ENCODE measurements around the gene POLR3F. TPM values are rescaled to one million over a fixed set of nuclear protein-coding genes. Genes with fewer than 3 reads are reported as not detected.
"Not testable (repeated sequence)": the region's sequence is repeated elsewhere in the genome, so short reads cannot be mapped to it uniquely, and the experiment has no call there.

POLR3F gene
- total RNA-seq, 1 experiment from 2014 or later = 24.7 TPM

DNA sequence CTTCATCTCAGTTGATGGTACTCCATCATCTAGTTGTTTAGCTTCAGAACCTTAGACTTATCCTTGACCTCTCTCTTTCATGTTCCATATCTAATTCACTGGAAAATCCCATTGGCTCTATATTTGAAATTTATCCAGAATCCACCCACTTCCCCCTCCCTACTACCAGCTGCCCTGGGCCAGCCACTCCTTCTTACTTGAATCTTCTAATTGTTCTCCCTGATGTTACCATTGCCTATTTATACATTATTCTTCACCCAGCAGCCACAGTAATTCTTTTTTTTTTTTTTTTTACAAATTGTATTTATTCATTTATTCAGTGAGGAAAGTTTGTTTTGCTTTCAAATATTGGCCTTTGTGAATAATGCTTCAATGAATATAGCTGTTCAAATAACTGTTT, 48.8 kb downstream of the POLR3F start:
- no peaks in the 10 kb centered on the region for H3K9me3 ChIP-seq (replicated peaks)

DNA sequence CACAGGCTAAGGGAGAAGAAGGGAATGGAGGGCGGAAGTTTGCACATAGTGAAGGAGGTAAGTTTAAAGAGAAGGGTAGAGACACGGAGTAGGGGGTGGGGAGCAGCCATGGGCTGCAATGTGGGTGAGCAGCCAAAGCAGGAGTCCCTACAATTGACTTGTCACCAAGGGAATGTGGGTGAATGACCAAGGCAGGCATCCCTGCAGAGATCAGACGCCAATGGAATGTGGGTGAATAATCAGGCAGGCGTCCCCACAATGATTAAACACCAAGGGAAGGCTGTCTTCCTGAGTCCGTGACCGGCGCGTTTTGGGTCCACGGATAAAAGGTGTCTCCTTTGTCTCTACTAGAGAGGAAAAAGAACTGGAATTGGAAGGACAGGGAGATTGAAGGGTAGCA, 54.9 kb downstream of the POLR3F start:
- H3K9me3 ChIP-seq (replicated peaks); H3K27me3 ChIP-seq (replicated peaks); DNase-seq (ENCODE audit: low read depth in 1 of 2, low spot score in 2 of 2); H3K4me1 ChIP-seq (replicated peaks); H3K27ac ChIP-seq; H3K4me3 ChIP-seq: not testable (repeated sequence)
- H3K36me3 ChIP-seq = peaks cover 29% of the 10 kb centered on the region

More for the DNA sequence above, 48.8 kb downstream of the POLR3F start:
- no peaks in the 10 kb centered on the region for H3K27me3 ChIP-seq (replicated peaks)
- H3K36me3 ChIP-seq = peaks cover 29% of the 10 kb centered on the region
- DNase-seq (ENCODE audit: low read depth in 1 of 2, low spot score in 2 of 2) = no peak
- H3K4me3 ChIP-seq = no peak overlapping the region
- H3K4me1 ChIP-seq (replicated peaks) = no peaks in the 10 kb centered on the region
- H3K27ac ChIP-seq = no peak overlapping the region

DNA sequence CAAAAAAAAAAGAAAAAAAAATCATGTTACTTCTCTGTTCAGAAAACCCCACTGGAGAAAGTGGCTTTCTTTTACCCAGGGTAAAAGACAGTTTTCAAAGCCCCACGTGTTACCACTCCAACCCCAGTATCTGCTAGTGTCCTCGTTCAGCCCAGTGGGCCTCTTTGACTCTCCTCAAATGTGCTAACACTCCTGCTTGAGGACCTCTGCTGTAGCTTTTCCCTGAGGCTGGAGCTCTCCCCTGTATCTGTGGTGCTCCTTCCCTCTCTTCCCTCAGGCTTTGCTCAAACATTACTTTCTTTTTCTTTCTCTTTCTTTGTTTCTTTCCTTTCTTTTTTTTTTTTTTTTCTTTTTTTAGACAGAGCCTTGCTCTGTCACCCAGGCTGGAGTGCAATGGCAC, 55.9 kb downstream of the POLR3F start:
- peaks cover 4% of the 10 kb centered on the region; the same call in 1 of the 2 replicates for H3K4me1 ChIP-seq (replicated peaks)
- no peaks in the 10 kb centered on the region for H3K27me3 ChIP-seq (replicated peaks)
- H3K4me3 ChIP-seq = no peak overlapping the region
- DNase-seq (ENCODE audit: low read depth in 1 of 2, low spot score in 2 of 2) = no peak
- peaks cover 39% of the 10 kb centered on the region for H3K36me3 ChIP-seq
- H3K27ac ChIP-seq = no peak overlapping the region
- no peaks in the 10 kb centered on the region for H3K9me3 ChIP-seq (replicated peaks)

DNA sequence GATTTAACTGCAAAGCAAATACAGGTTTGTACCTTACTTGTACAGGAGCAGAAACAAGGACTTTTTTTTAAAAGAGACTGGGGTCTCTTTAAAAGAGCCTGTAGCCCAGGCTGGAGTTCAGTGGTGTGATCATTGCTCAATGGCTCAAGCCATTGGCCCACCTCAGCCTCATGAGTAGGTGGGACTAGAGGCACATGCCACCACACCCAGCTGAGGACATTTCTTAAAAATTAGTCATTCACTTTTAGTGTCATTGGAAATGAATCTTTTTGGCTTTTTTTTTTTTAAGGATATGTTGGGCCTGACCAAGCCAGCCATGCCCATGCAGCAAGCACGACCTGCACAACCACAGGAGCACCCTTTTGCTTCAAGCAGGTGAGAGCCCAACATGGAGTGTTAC, 57.5 kb downstream of the POLR3F start:
- DNase-seq (ENCODE audit: low read depth in 1 of 2, low spot score in 2 of 2) = no peak
- Histone ChIP-seq H3K4me3 (no peak overlapping the region), H3K9me3 (replicated peaks) (no peaks in the 10 kb centered on the region), H3K27ac (no peak overlapping the region), H3K36me3 (peaks cover 53% of the 10 kb centered on the region), H3K27me3 (replicated peaks) (no peaks in the 10 kb centered on the region), H3K4me1 (replicated peaks) (peaks cover 4% of the 10 kb centered on the region; the same call in 1 of the 2 replicates)

DNA sequence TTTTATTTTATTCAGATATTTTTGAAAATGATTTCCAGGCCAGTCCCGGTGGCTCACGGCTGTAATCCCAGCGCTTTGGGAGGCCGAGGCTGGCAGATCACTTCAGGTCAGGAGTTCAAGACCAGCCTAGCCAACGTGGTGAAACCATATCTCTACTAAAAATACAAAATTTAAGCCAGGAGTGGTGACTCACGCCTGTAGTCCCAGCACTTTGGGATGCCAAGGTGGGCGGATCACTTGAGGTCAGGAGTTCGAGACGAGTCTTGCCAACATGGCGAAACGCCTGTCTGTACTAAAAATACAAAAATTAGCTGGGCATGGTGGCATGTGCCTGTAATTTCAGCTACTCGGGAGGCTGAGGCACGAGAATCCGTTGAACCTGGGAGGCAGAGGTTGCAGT, 59.6 kb downstream of the POLR3F start:
- H3K27ac ChIP-seq; H3K9me3 ChIP-seq (replicated peaks); DNase-seq (ENCODE audit: low read depth in 1 of 2, low spot score in 2 of 2); H3K4me3 ChIP-seq; H3K27me3 ChIP-seq (replicated peaks); H3K4me1 ChIP-seq (replicated peaks): not testable (repeated sequence)
- H3K36me3 ChIP-seq = peaks cover 65% of the 10 kb centered on the region

DNA sequence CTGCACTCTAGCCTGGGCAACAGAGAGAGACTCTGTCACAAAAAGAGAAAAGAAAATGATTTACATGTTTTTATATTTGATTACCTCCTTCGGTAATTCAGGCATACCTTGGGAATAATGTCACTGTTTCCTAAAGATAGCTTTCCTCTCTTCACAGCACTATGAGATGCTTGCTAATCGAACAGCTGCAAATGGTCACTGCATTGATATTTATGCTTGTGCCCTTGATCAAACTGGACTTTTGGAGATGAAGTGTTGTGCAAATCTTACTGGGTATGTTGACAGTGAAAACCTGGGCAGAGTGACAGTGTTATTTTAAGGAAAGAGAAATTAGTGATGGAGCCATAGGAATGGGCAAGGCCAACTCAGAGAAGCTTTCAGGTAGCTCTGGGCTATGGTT, 60.1 kb downstream of the POLR3F start:
- Histone ChIP-seq H3K27ac (no peak overlapping the region), H3K4me1 (replicated peaks) (peaks cover 4% of the 10 kb centered on the region; the same call in 1 of the 2 replicates), H3K27me3 (replicated peaks) (no peaks in the 10 kb centered on the region), H3K4me3 (no peak overlapping the region), H3K9me3 (replicated peaks) (no peaks in the 10 kb centered on the region), H3K36me3 (peaks cover 71% of the 10 kb centered on the region)
- DNase-seq (ENCODE audit: low read depth in 1 of 2, low spot score in 2 of 2) = no peak

- H3K4me3 ChIP-seq = no peak overlapping the region
- no peak overlapping the region for H3K27ac ChIP-seq
- H3K36me3 ChIP-seq = peaks cover 76% of the 10 kb centered on the region
- H3K9me3 ChIP-seq (replicated peaks) = no peaks in the 10 kb centered on the region
- no peaks in the 10 kb centered on the region for H3K27me3 ChIP-seq (replicated peaks)
- peaks cover 4% of the 10 kb centered on the region; the same call in 1 of the 2 replicates for H3K4me1 ChIP-seq (replicated peaks)
- DNase-seq (ENCODE audit: low read depth in 1 of 2, low spot score in 2 of 2) = no peak
Measured at GRCh38 chr20:18527836-18528235, 60.6 kb downstream of the POLR3F start.

- peaks cover 4% of the 10 kb centered on the region; the same call in 1 of the 2 replicates for H3K4me1 ChIP-seq (replicated peaks)
- DNase-seq (ENCODE audit: low read depth in 1 of 2, low spot score in 2 of 2) = no peak
- peaks cover 87% of the 10 kb centered on the region for H3K36me3 ChIP-seq
- H3K27ac ChIP-seq = no peak overlapping the region
- H3K27me3 ChIP-seq (replicated peaks) = no peaks in the 10 kb centered on the region
- H3K9me3 ChIP-seq (replicated peaks) = no peaks in the 10 kb centered on the region
- no peak overlapping the region for H3K4me3 ChIP-seq
Measured at GRCh38 chr20:18529041-18529440, 61.9 kb downstream of the POLR3F start.

GRCh38 chr20:18532626-18533025, 65.4 kb downstream of the POLR3F start:
- Histone ChIP-seq H3K4me3 (no peak overlapping the region), H3K27me3 (replicated peaks) (no peaks in the 10 kb centered on the region), H3K27ac (no peak overlapping the region), H3K36me3 (peaks cover 68% of the 10 kb centered on the region), H3K9me3 (replicated peaks) (no peaks in the 10 kb centered on the region), H3K4me1 (replicated peaks) (no peaks in the 10 kb centered on the region)
- DNase-seq (ENCODE audit: low read depth in 1 of 2, low spot score in 2 of 2) = no peak

DNA sequence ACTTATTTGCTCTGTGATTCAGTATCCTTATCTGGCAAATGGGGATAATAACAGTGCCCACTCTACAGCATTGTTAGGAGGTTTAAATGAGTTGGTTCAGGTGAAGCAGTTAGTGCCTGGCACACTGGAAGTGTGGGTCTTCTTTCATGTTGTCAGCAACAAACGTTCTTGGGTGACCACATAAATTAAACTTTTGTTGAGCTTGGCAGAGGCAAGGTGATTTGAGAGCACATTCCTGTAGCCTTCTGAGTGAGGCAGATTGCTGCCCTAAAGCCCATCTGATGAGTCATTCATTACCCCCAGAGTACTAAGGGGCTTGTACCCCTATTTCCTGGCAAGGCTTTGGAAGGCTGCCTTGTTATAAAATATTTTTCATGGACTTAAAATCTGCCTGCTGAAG, 66.3 kb downstream of the POLR3F start:
- Histone ChIP-seq H3K9me3 (replicated peaks) (no peaks in the 10 kb centered on the region), H3K4me1 (replicated peaks) (no peaks in the 10 kb centered on the region), H3K36me3 (peaks cover 61% of the 10 kb centered on the region), H3K4me3 (no peak overlapping the region), H3K27me3 (replicated peaks) (no peaks in the 10 kb centered on the region), H3K27ac (no peak overlapping the region)
- DNase-seq (ENCODE audit: low read depth in 1 of 2, low spot score in 2 of 2) = no peak

DNA sequence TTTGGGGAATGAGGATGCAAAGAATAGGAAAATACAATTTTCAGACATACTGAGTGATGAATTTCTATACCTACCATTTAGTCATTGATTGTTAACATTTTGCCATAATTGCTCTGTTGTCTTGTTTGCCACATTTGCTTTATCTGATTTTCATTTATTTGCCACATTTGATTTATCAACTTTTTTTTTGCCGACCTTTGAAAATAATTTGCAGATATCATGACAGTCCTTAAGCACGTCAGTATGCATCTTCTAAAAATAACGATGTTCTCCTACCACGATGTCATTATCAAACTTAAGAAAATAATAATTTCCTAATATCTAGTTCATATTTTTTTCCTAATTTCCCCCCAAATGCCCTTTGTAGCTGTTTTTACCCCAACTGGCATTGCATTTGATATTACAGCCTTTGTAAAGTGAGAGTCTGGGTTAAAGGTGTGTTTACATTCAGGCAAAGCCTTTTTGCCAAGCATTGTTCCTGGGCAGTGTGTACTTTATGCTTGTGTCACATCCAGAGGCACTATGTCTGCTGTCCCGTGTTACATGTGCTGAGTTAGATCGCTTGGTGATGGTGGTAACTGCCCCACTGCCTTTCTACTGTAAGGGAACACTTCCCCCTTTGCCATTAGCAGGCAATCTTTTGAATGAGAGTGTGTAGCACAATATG, 66.9 kb downstream of the POLR3F start:
- Histone ChIP-seq H3K27ac (no peak overlapping the region), H3K36me3 (peaks cover 60% of the 10 kb centered on the region), H3K9me3 (replicated peaks) (no peaks in the 10 kb centered on the region), H3K27me3 (replicated peaks) (no peaks in the 10 kb centered on the region), H3K4me1 (replicated peaks) (no peaks in the 10 kb centered on the region), H3K4me3 (no peak overlapping the region)
- no peak for DNase-seq (ENCODE audit: low read depth in 1 of 2, low spot score in 2 of 2)

Other genes starting within 250 kb of the POLR3F start
- 8.9 and 9.7 TPM in 2 replicates for gene ZNF133, start 178.9 kb upstream of the POLR3F start, total RNA-seq (2014; rRNA removed; shearing (Covaris generic))
- gene DZANK1, start 360 bp upstream of the POLR3F start, total RNA-seq (2014; rRNA removed; shearing (Covaris generic)) = 0.97 and 1.1 TPM in 2 replicates
- 15.9 and 24.2 TPM in 2 replicates for gene RBBP9, start 29.8 kb downstream of the POLR3F start, total RNA-seq (2014; rRNA removed; shearing (Covaris generic))
- 56.0 and 71.4 TPM in 2 replicates for gene SEC23B, start 40.5 kb downstream of the POLR3F start, total RNA-seq (2014; rRNA removed; shearing (Covaris generic))
- gene SMIM26, start 100.0 kb downstream of the POLR3F start, total RNA-seq (2014; rRNA removed; shearing (Covaris generic)) = 84.1 and 117 TPM in 2 replicates
- gene DTD1, start 120.7 kb downstream of the POLR3F start, total RNA-seq (2014; rRNA removed; shearing (Covaris generic)) = 57.2 and 70.2 TPM in 2 replicates

All from SJSA1 (cell line).